Type B pancreatic cell (in vitro differentiated cells): ENCODE results near the gene TENT5C. TPM values are rescaled to one million over a fixed set of nuclear protein-coding genes. Genes with fewer than 3 reads are reported as not detected.

ENCODE experiments used
- DNase-seq: peaks from one replicate; pipeline ENCODE4 v3.0.0; 2021; ENCODE audit warnings: mixed read lengths; ENCODE audit not compliant: unreplicated experiment; ENCODE audit errors: extremely low spot score
- H3K27ac Mint-ChIP-seq: 2 replicates; pipeline ENCODE4 v1.8.0; 2021; ENCODE audit warnings: mild to moderate bottlenecking, mixed read lengths
- H3K27me3 Mint-ChIP-seq: 2 replicates; pipeline ENCODE4 v1.8.0; 2021; ENCODE audit warnings: mixed read lengths
- H3K36me3 Mint-ChIP-seq: 2 replicates; pipeline ENCODE4 v1.8.0; 2021; ENCODE audit warnings: mixed read lengths
- H3K4me1 Mint-ChIP-seq: one replicate; pipeline ENCODE4 v1.8.0; 2021; ENCODE audit warnings: mixed read lengths; ENCODE audit not compliant: unreplicated experiment
- H3K4me3 Mint-ChIP-seq: 2 replicates; pipeline ENCODE4 v1.8.0; 2021; ENCODE audit warnings: mild to moderate bottlenecking, mixed read lengths
- H3K9me3 Mint-ChIP-seq: 2 replicates; pipeline ENCODE4 v1.8.0; 2021; ENCODE audit warnings: mixed read lengths
- CTCF ChIP-seq: fragments of 200-600 bp; sonication (generic); conservative IDR thresholded peaks from 2 replicates; pipeline ENCODE4 v1.5.0; 2021; ENCODE audit warnings: antibody characterized with exemption, mild to moderate bottlenecking
- total RNA-seq: library from RNA; stranded (reverse); gene quantifications from 2 replicates; pipeline ENCODE4 v1.2.1, GENCODE V29; 2021; ENCODE audit warnings: low replicate concordance

TENT5C gene
- total RNA-seq, 1 donor from 2014 or later: 13.8 TPM

- H3K36me3 Mint-ChIP-seq: no peaks in the 10 kb centered on the region
- no peak overlapping the region for H3K4me3 Mint-ChIP-seq
- H3K4me1 Mint-ChIP-seq: peaks cover 5% of the 10 kb centered on the region
- DNase-seq: no peak
- no peak overlapping the region for H3K27ac Mint-ChIP-seq
- H3K9me3 Mint-ChIP-seq: no peaks in the 10 kb centered on the region
- TF ChIP-seq CTCF: no peak
- peaks cover 8% of the 10 kb centered on the region for H3K27me3 Mint-ChIP-seq
Observed at GRCh38 chr1:117670976-117671780, 65.3 kb downstream of the TENT5C start.

GRCh38 chr1:117671781-117672501 is 66.1 kb downstream of the TENT5C start:
- no peaks in the 10 kb centered on the region for H3K36me3 Mint-ChIP-seq
- H3K4me3 Mint-ChIP-seq: no peak overlapping the region
- no peak overlapping the region for H3K27ac Mint-ChIP-seq
- peaks cover 8% of the 10 kb centered on the region for H3K27me3 Mint-ChIP-seq
- peaks cover 5% of the 10 kb centered on the region for H3K4me1 Mint-ChIP-seq
- no peaks in the 10 kb centered on the region for H3K9me3 Mint-ChIP-seq
- no peak for DNase-seq
- no peak for TF ChIP-seq CTCF

DNA sequence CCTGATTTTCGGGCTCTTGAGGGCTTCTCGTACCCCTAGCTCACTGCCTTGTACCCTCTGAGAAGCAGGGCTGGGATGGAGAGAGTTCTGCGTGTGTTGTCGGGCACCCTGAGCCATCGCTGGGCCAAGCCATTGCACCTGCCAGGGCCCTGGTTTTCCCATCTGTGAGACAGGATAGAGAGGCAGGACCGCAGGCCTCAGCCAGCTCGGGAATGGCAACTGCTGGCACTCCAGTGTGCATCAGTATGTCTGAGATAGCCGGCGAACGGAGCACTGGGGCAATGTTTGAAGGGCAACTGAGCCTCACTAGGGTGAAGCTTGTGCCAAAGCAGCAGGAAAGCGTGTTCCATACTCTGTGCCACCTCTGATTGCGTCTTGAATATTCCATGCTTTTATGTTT is 66.9 kb downstream of the TENT5C start:
- H3K9me3 Mint-ChIP-seq: no peaks in the 10 kb centered on the region
- H3K4me3 Mint-ChIP-seq: no peak overlapping the region
- no peak overlapping the region for H3K27ac Mint-ChIP-seq
- peaks cover 5% of the 10 kb centered on the region for H3K4me1 Mint-ChIP-seq
- H3K36me3 Mint-ChIP-seq: no peaks in the 10 kb centered on the region
- peaks cover 8% of the 10 kb centered on the region for H3K27me3 Mint-ChIP-seq
- DNase-seq: no peak
- TF ChIP-seq CTCF: no peak

DNA sequence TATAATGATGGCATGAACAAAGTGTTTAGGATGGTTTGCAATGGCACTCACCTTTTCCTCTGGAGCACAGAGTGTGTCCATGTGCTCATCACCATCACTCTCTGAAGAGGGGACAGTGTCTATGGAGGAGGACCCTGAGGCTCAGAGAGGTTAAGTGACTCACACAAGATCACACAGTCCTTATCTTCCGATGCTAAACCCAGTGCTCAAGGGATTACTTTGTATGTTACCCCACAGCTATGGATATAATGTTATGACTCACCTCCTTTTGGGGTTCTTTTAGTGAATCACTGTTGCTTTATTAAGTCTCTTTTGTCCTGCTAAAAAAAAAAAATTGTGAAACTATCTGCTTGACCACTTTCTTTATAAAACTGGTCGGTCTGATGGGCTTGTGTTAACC is 67.6 kb downstream of the TENT5C start:
- Mint-ChIP-seq H3K36me3 (no peaks in the 10 kb centered on the region), H3K4me3 (no peak overlapping the region), H3K4me1 (peaks cover 5% of the 10 kb centered on the region), H3K27ac (no peak overlapping the region), H3K27me3 (peaks cover 8% of the 10 kb centered on the region), H3K9me3 (no peaks in the 10 kb centered on the region)
- no peak for DNase-seq
- TF ChIP-seq CTCF: no peak

GRCh38 chr1:117674521-117675400 is 68.9 kb downstream of the TENT5C start:
- H3K4me1 Mint-ChIP-seq: peaks cover 9% of the 10 kb centered on the region
- no peak overlapping the region for H3K27ac Mint-ChIP-seq
- no peaks in the 10 kb centered on the region for H3K9me3 Mint-ChIP-seq
- DNase-seq: no peak
- no peak for TF ChIP-seq CTCF
- no peaks in the 10 kb centered on the region for H3K36me3 Mint-ChIP-seq
- no peak overlapping the region for H3K4me3 Mint-ChIP-seq
- H3K27me3 Mint-ChIP-seq: peaks cover 8% of the 10 kb centered on the region
